H1 (cell line): ENCODE measurements around the gene NUP210L. TPM values are rescaled to one million over a fixed set of nuclear protein-coding genes. Genes with fewer than 3 reads are reported as not detected.
A peak's percentile ranks its signal among the peaks of the same experiment; 100 is the strongest.

Experiments used
- CHD2 ChIP-seq: IDR thresholded peaks from 2 replicates; pipeline ENCODE4 v1.6.1; 2012; ENCODE audit warnings: low read length, improper control_type of control experiment
- HDAC2 ChIP-seq, 2 experiments: fragments of 300-600 bp in 1 of 2; sonication (generic) in 1 of 2; IDR thresholded peaks; 2 replicates each; pipeline ENCODE4 v1.6.1; 2011 to 2012; ENCODE audit warnings: low read depth in 2 of 2, low read length in 2 of 2, mild to moderate bottlenecking in 2 of 2, moderate library complexity in 2 of 2, borderline replicate concordance in 1 of 2, inconsistent platforms in 1 of 2
- SUZ12 ChIP-seq: fragments of 200-600 bp; sonication (generic); IDR thresholded peaks from 2 replicates; pipeline ENCODE4 v1.6.1; 2012; ENCODE audit warnings: mild to moderate bottlenecking, inconsistent platforms, low read length, moderate library complexity, mixed read lengths
- TEAD4 ChIP-seq: IDR thresholded peaks from 2 replicates; pipeline ENCODE4 v1.6.1; 2012; ENCODE audit warnings: low read depth, low read length, inconsistent platforms, mixed read lengths
- polyA plus RNA-seq, 7 experiments: library from polyadenylated mRNA; depleted of rRNA in 3 of 7; stranded (reverse) in 5 of 7; unstranded in 2 of 7; fragments of >200 nt in 5 of 7; fragments of 200-250 nt in 2 of 7; gene quantifications; 1 replicate in 5 of 7; 2 replicates in 1 of 7; 4 replicates in 1 of 7; pipeline versions ENCODE4 v1.2.1 to v1.2.3, GENCODE V29; 2011 to 2013; ENCODE audit warnings: missing spikeins in 2 of 7, mixed read lengths in 2 of 7
- total RNA-seq: library from RNA; stranded (reverse); fragmentation: NEBNext Ultra II Directional; extraction: Animal tissue kit (Norgen Biotek cat#: 25700); gene quantifications from 2 replicates; pipeline ENCODE4 v1.2.1, GENCODE V29; 2021
- TF ChIP-seq, protein P1 (sequence below): IDR thresholded peaks from 2 replicates; pipeline ENCODE4 v1.6.1; 2011; ENCODE audit warnings: low read length, improper control_type of control experiment

The NUP210L gene
- total and polyA plus RNA-seq, 2 of the 8 experiments (the other 6 are each of a cell fraction or from before 2014, with no cell fraction given): not detected

DNA sequence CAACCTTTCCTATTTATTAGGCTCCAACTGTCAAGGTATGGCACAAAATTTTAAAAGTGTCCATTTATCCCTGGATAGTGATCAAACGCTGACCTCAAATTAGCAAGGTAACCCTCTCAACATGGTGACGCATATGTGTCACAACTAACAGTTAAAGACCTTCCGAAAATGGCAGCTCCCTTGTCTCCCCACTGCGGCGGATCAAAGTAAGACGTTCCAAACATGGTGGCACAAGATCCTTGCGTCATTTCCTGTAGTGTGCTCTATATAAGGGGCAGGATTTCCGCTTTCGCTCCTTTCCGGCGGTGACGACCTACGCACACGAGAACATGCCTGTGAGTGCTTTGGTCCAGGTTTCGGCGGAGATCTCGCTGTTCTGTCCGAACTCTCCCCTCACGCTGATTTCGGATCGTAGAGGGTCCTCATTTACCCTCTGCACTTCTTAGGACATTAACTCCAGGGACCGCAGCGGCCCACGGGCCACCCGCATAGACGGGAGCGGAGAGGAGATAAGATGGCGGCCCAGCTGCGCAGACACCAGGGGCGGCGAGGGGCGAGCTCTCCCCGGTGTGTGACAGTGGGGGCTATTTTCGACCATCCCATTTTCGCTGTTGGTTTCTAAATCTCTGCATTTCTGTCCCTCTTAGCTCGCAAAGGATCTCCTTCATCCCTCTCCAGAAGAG lies 164.3 kb downstream of the NUP210L start, which contains the start of gene RPS27 (continued):
- TF ChIP-seq SUZ12 (no peak), HDAC2 (IDR thresholded peaks at IDR 0.05; ENCODE audit: borderline replicate concordance in 1 of 2, low read depth in 2 of 2, low read length in 2 of 2) (peak in 1 of 2 experiments; percentile 65; a peak in 1 of 4 replicates), TEAD4 (0 out of 2 replicates have a peak, but pooled peaks have one; percentile 12), CHD2 (peak; percentile 60; the same call in 1 of the 2 replicates)
- TF ChIP-seq, protein P1, sequence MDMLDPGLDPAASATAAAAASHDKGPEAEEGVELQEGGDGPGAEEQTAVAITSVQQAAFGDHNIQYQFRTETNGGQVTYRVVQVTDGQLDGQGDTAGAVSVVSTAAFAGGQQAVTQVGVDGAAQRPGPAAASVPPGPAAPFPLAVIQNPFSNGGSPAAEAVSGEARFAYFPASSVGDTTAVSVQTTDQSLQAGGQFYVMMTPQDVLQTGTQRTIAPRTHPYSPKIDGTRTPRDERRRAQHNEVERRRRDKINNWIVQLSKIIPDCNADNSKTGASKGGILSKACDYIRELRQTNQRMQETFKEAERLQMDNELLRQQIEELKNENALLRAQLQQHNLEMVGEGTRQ: peak; percentile 40; the same call in 1 of the 2 replicates
